GM12801 (cell line): Measurements from ENCODE around the gene PCP4.

Experiments
- CTCF ChIP-seq: IDR thresholded peaks from one replicate; pipeline ENCODE4 v1.5.1; 2011; ENCODE audit warnings: control low read depth; ENCODE audit not compliant: insufficient read length; ENCODE audit errors: extremely low read depth

PCP4 gene

GRCh38 chr21:39961251-39961650, 94.0 kb downstream of the PCP4 start:
- TF ChIP-seq CTCF, result no peak

- no peak for TF ChIP-seq CTCF
Observed at GRCh38 chr21:39965026-39965425, 97.8 kb downstream of the PCP4 start.

GRCh38 chr21:39966786-39967185, 99.5 kb downstream of the PCP4 start:
- TF ChIP-seq CTCF, result no peak

GRCh38 chr21:39968010-39968409, 100.8 kb downstream of the PCP4 start:
- TF ChIP-seq CTCF, result no peak

- TF ChIP-seq CTCF, result no peak
Observed at GRCh38 chr21:39969691-39970364, 102.6 kb downstream of the PCP4 start.

GRCh38 chr21:39971956-39972355, 104.7 kb downstream of the PCP4 start:
- no peak for TF ChIP-seq CTCF

GRCh38 chr21:39972471-39972870, 105.2 kb downstream of the PCP4 start:
- no peak for TF ChIP-seq CTCF
